Measurements from ENCODE around the gene CLN5. TPM values are rescaled to one million over a fixed set of nuclear protein-coding genes. Genes with fewer than 3 reads are reported as not detected.

The CLN5 gene
- total RNA-seq, 3 donors from 2014 or later, result 25.5 to 33.5 (median 26.3) TPM

GRCh38 chr13:76971851-76972829 is 19.7 kb upstream of the CLN5 start:
- DNase-seq (no peak), ATAC-seq (no peak)
- H3K36me3 ChIP-seq (ENCODE audit: low read depth), result no peaks in the 10 kb centered on the region
- TF ChIP-seq CTCF (IDR thresholded peaks at IDR 0.05), result no peak
- H3K9me3 ChIP-seq, result no peaks in the 10 kb centered on the region
- intact Hi-C loops (cut with DNase I, micrococcal nuclease), result no loop called here
- H3K4me1 ChIP-seq (ENCODE audit: low read depth), result no peaks in the 10 kb centered on the region
- H3K4me3 ChIP-seq, result no peak overlapping the region

- Histone ChIP-seq H3K4me1 (ENCODE audit: low read depth) (no peaks in the 10 kb centered on the region), H3K4me3 (no peak overlapping the region), H3K36me3 (ENCODE audit: low read depth) (no peaks in the 10 kb centered on the region), H3K9me3 (no peaks in the 10 kb centered on the region)
- no peak for TF ChIP-seq CTCF (IDR thresholded peaks at IDR 0.05)
- intact Hi-C loops (cut with DNase I, micrococcal nuclease), result no loop called here
- DNase-seq (no peak), ATAC-seq (no peak)
These were observed 17.8 kb upstream of the CLN5 start for GRCh38 chr13:76973920-76974617.

GRCh38 chr13:76974618-76974975 is 17.3 kb upstream of the CLN5 start:
- Histone ChIP-seq H3K36me3 (ENCODE audit: low read depth) (no peaks in the 10 kb centered on the region), H3K9me3 (no peaks in the 10 kb centered on the region), H3K4me3 (no peak overlapping the region), H3K4me1 (ENCODE audit: low read depth) (no peaks in the 10 kb centered on the region)
- intact Hi-C loops (cut with DNase I, micrococcal nuclease), result no loop called here
- TF ChIP-seq CTCF (IDR thresholded peaks at IDR 0.05), result no peak
- DNase-seq (no peak), ATAC-seq (no peak)

- intact Hi-C loops (cut with DNase I, micrococcal nuclease), result no loop called here
- no peaks in the 10 kb centered on the region for H3K36me3 ChIP-seq (ENCODE audit: low read depth)
- H3K4me1 ChIP-seq (ENCODE audit: low read depth), result no peaks in the 10 kb centered on the region
- no peak overlapping the region for H3K4me3 ChIP-seq
- no peak for DNase-seq
- H3K9me3 ChIP-seq, result no peaks in the 10 kb centered on the region
- TF ChIP-seq CTCF (IDR thresholded peaks at IDR 0.05), result no peak
- ATAC-seq, result no peak
These were observed 16.0 kb upstream of the CLN5 start for GRCh38 chr13:76975863-76976262.

- DNase-seq (no peak), ATAC-seq (no peak)
- no peaks in the 10 kb centered on the region for H3K4me1 ChIP-seq (ENCODE audit: low read depth)
- TF ChIP-seq CTCF (IDR thresholded peaks at IDR 0.05), result no peak
- intact Hi-C loops (cut with DNase I, micrococcal nuclease), result no loop called here
- H3K36me3 ChIP-seq (ENCODE audit: low read depth), result no peaks in the 10 kb centered on the region
- H3K9me3 ChIP-seq, result no peaks in the 10 kb centered on the region
- H3K4me3 ChIP-seq, result no peak overlapping the region
These were observed 15.4 kb upstream of the CLN5 start for GRCh38 chr13:76976490-76976889.
